Caco-2 (cell line): ENCODE measurements around the gene C5. TPM values are rescaled to one million over a fixed set of nuclear protein-coding genes. Genes with fewer than 3 reads are reported as not detected.

Source experiments
- BruUV-seq: library from RNA; stranded (reverse); fragments of 400-500 nt; replicated peaks from 2 replicates; lab custom pipeline; 2021; lab: Mats Ljungman, UMichigan
- CTCF ChIA-PET: fragments of 300-600 bp; sonication (Branson Sonifier 250); formaldehyde crosslinking; loops from one replicate; lab custom pipeline; 2022; ENCODE audit warnings: antibody characterized with exemption; lab: Charles Lee
- POLR2A ChIA-PET: fragments of 300-600 bp; sonication (Branson Sonifier 250); formaldehyde crosslinking; loops from one replicate; lab custom pipeline; 2022; ENCODE audit warnings: antibody characterized with exemption; lab: Charles Lee
- DNase-seq, 2 experiments: peaks; one replicate each; pipeline versions ENCODE4 v3.0.0 to v3.0.0-alpha.2; 2020 to 2022
- H3K27me3 ChIP-seq: replicated peaks from 2 replicates; pipeline ENCODE4 v1.6.0; 2011; ENCODE audit warnings: low read length; ENCODE audit not compliant: control insufficient read depth, insufficient read depth
- H3K36me3 ChIP-seq: 2 replicates; pipeline ENCODE4 v1.5.1; 2011; ENCODE audit warnings: low read length; ENCODE audit not compliant: control insufficient read depth, insufficient read depth
- H3K4me1 ChIP-seq: fragments of 250-450 bp; sonication (Bioruptor Pico); 2 replicates; pipeline ENCODE4 v1.5.1; 2020; ENCODE audit warnings: mild to moderate bottlenecking
- H3K4me3 ChIP-seq: 2 replicates; pipeline ENCODE4 v1.5.1; 2011; ENCODE audit warnings: low read depth, mild to moderate bottlenecking, control low read depth, low read length
- H3K9me3 ChIP-seq: fragments of 250-450 bp; sonication (Bioruptor Pico); 2 replicates; pipeline ENCODE4 v1.5.1; 2020; ENCODE audit warnings: mild to moderate bottlenecking, moderate library complexity
- H3K27ac Mint-ChIP-seq: one replicate; pipeline ENCODE4 v1.8.0; 2022; ENCODE audit warnings: mixed read lengths; ENCODE audit not compliant: unreplicated experiment
- H3K27me3 Mint-ChIP-seq: one replicate; pipeline ENCODE4 v1.8.0; 2022; ENCODE audit warnings: mixed read lengths; ENCODE audit not compliant: insufficient read depth, unreplicated experiment
- H3K36me3 Mint-ChIP-seq: one replicate; pipeline ENCODE4 v1.8.0; 2022; ENCODE audit warnings: mild to moderate bottlenecking, mixed read lengths; ENCODE audit not compliant: insufficient read depth, unreplicated experiment
- H3K4me1 Mint-ChIP-seq: one replicate; pipeline ENCODE4 v1.8.0; 2022; ENCODE audit warnings: low read depth, mixed read lengths; ENCODE audit not compliant: unreplicated experiment
- H3K4me3 Mint-ChIP-seq: one replicate; pipeline ENCODE4 v1.8.0; 2022; ENCODE audit warnings: mild to moderate bottlenecking, moderate library complexity, mixed read lengths; ENCODE audit not compliant: unreplicated experiment
- H3K9me3 Mint-ChIP-seq: one replicate; pipeline ENCODE4 v1.8.0; 2022; ENCODE audit warnings: mixed read lengths; ENCODE audit not compliant: unreplicated experiment
- intact Hi-C: fragments of 100-400 bp; cut with micrococcal nuclease; formaldehyde crosslinking; loops from one replicate; pipeline ENCODE4 v1.10.0; 2022; ENCODE audit not compliant: unreplicated experiment
- total RNA-seq: library from RNA; stranded (reverse); gene quantifications from 2 replicates; pipeline ENCODE4 v1.2.3, GENCODE V29; 2022
- TF ChIP-seq, protein P1 (sequence below), 2 experiments: fragments of 200-600 bp in 1 of 2; IDR thresholded peaks; 1 replicate in 1 of 2; 2 replicates in 1 of 2; pipeline versions ENCODE4 v1.5.1 to v1.8.0; 2011 to 2022; ENCODE audit warnings: antibody characterized with exemption in 1 of 2, control low read depth in 1 of 2, inconsistent platforms in 1 of 2, low read depth in 1 of 2, low read length in 1 of 2, mild to moderate bottlenecking in 1 of 2, moderate library complexity in 1 of 2; ENCODE audit not compliant: insufficient read depth in 1 of 2, severe bottlenecking in 1 of 2, unreplicated experiment in 1 of 2

C5 gene
- total RNA-seq, 1 experiment from 2014 or later = 14.9 TPM

DNA sequence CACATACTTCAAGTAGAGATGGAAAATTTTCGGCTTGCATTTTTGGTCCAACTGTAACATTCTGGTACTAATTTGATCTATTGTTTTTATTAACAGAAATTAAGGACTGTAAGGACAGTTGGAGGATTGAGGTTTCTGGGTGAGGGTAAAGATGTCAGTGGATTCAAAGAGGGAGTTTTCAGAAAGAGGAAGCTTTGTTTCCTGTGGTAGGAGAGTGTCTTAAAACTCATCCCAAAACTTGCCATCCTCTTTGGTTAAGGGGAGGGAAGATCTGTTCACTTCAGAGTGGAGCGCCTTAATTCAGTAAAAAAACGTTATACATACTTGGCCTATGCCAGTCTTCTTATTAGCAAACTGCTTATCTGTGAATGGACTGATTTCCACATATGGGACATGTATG lies 38.5 kb upstream of the C5 start:
- Histone ChIP-seq H3K36me3 (no peaks in the 10 kb centered on the region), H3K4me1 (no peaks in the 10 kb centered on the region), H3K9me3 (no peaks in the 10 kb centered on the region), H3K4me3 (no peak overlapping the region), H3K27me3 (no peaks in the 10 kb centered on the region)
- H3K27ac Mint-ChIP-seq = no peak overlapping the region
- TF ChIP-seq, protein P1, sequence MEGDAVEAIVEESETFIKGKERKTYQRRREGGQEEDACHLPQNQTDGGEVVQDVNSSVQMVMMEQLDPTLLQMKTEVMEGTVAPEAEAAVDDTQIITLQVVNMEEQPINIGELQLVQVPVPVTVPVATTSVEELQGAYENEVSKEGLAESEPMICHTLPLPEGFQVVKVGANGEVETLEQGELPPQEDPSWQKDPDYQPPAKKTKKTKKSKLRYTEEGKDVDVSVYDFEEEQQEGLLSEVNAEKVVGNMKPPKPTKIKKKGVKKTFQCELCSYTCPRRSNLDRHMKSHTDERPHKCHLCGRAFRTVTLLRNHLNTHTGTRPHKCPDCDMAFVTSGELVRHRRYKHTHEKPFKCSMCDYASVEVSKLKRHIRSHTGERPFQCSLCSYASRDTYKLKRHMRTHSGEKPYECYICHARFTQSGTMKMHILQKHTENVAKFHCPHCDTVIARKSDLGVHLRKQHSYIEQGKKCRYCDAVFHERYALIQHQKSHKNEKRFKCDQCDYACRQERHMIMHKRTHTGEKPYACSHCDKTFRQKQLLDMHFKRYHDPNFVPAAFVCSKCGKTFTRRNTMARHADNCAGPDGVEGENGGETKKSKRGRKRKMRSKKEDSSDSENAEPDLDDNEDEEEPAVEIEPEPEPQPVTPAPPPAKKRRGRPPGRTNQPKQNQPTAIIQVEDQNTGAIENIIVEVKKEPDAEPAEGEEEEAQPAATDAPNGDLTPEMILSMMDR (IDR thresholded peaks at IDR 0.05; ENCODE audit: insufficient read depth in 1 of 2, low read depth in 1 of 2, low read length in 1 of 2, severe bottlenecking in 1 of 2, unreplicated experiment in 1 of 2) = no peak
- POLR2A ChIA-PET = no interaction called here
- no peaks in the 10 kb centered on the region for H3K27me3 Mint-ChIP-seq
- CTCF ChIA-PET = no interaction called here
- no TSS peak for BruUV-seq
- no peaks in the 10 kb centered on the region for H3K36me3 Mint-ChIP-seq
- intact Hi-C loops = no loop called here
- DNase-seq = no peak
- no peaks in the 10 kb centered on the region for H3K4me1 Mint-ChIP-seq
- no peaks in the 10 kb centered on the region for H3K9me3 Mint-ChIP-seq
- H3K4me3 Mint-ChIP-seq = no peak overlapping the region

DNA sequence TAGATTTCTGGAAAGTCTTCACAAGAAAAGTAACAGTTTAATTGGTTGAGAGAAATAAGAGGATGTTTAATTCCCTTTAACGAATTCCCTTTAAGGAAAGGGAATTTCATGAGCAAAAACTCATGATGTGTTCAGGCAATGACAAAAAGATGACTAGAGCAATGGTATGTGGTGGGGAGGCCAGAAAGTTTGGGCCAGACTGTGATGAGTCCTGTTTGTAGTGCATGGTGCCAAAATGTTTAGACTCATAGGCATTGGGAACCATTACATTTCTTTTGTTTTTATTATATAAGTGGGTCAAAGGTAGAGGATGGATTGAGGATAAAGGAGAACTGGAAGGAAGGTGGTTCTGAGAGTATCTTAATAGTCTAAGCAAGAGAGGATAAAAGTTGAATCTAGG lies 35.6 kb upstream of the C5 start:
- POLR2A ChIA-PET = no interaction called here
- Histone ChIP-seq H3K9me3 (no peaks in the 10 kb centered on the region), H3K36me3 (no peaks in the 10 kb centered on the region), H3K27me3 (no peaks in the 10 kb centered on the region), H3K4me3 (no peak overlapping the region), H3K4me1 (no peaks in the 10 kb centered on the region)
- H3K4me3 Mint-ChIP-seq = no peak overlapping the region
- no peaks in the 10 kb centered on the region for H3K4me1 Mint-ChIP-seq
- BruUV-seq = no TSS peak
- no peaks in the 10 kb centered on the region for H3K9me3 Mint-ChIP-seq
- H3K27me3 Mint-ChIP-seq = no peaks in the 10 kb centered on the region
- CTCF ChIA-PET = no interaction called here
- TF ChIP-seq, protein P1 (IDR thresholded peaks at IDR 0.05; ENCODE audit: insufficient read depth in 1 of 2, low read depth in 1 of 2, low read length in 1 of 2, severe bottlenecking in 1 of 2, unreplicated experiment in 1 of 2) = no peak
- no peak for DNase-seq
- H3K27ac Mint-ChIP-seq = no peak overlapping the region
- no peaks in the 10 kb centered on the region for H3K36me3 Mint-ChIP-seq
- intact Hi-C loops = no loop called here

DNA sequence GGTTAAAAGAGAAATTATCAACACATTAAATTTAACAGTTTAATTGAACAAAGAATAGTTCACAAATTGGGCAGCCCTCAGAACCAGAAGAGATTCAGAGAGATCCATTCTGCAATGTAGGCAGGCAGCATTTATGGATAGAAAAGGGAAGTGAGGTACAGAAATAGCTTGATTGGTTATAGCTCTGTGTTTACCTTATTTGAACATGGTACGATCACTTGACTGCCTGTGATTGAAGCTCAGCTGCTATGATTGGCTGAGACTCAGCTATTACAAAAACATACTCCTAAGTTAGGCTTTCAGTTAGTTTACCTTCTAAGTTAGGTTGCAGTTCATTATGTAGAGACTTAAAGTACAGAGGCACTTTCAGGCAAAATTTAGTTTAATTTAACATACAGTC lies 32.0 kb upstream of the C5 start:
- H3K4me3 ChIP-seq = no peak overlapping the region
- no peaks in the 10 kb centered on the region for H3K27me3 ChIP-seq
- intact Hi-C loops = no loop called here
- H3K9me3 ChIP-seq = no peaks in the 10 kb centered on the region
- ChIA-PET POLR2A (interaction anchor here (0.6 kb wide), 1 partner anchor 11 kb away, joined by 4 read pairs; no protein-coding TSS in a partner anchor), CTCF (no interaction called here)
- TF ChIP-seq, protein P1 (IDR thresholded peaks at IDR 0.05; ENCODE audit: insufficient read depth in 1 of 2, low read depth in 1 of 2, low read length in 1 of 2, severe bottlenecking in 1 of 2, unreplicated experiment in 1 of 2) = no peak
- BruUV-seq = no TSS peak
- no peaks in the 10 kb centered on the region for H3K4me1 Mint-ChIP-seq
- no peaks in the 10 kb centered on the region for H3K36me3 ChIP-seq
- no peaks in the 10 kb centered on the region for H3K4me1 ChIP-seq
- H3K27me3 Mint-ChIP-seq = no peaks in the 10 kb centered on the region
- H3K27ac Mint-ChIP-seq = no peak overlapping the region
- H3K36me3 Mint-ChIP-seq = no peaks in the 10 kb centered on the region
- no peak overlapping the region for H3K4me3 Mint-ChIP-seq
- no peak for DNase-seq
- H3K9me3 Mint-ChIP-seq = no peaks in the 10 kb centered on the region
